ENCODE data around the gene CTSC.
"Not testable (repeated sequence)": the region's sequence is repeated elsewhere in the genome, so short reads cannot be mapped to it uniquely, and the experiment has no call there.

CTSC gene

DNA sequence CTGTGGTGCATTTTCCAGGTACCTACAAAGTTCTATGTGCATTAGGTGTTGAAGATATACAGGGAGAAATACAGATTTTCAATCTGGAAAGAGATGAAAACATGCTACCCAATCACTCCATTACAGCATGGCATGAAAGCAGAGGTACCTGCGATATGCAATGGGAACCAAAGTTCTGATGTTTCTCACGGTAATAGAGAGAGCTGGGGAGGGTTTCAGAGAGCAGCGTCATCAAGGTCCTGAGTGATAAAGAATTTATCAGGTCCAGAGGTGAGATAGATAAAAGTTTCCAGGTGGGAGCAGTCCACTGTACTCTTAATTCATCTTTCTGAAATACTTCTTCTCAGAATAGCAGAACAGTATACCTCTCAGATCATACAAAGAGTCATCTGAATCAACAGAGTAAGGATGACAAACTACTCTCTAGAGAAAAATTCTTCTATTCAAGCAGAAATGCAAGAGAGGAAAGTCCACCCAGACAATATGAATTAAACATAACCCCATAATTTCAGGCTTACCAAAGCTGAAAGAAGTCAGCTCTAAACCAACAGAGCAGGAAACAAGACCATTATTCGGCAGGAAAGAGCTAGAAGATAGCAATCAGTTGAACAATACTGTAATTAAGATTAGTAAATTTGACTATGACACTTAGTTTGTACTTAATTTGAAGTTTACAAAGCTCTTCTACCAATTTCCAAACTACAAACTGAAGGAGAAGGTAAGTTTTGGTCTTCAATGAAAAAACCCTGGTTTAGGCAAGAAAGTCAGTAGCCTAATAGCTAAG lies 12.8 kb downstream of the CTSC start:
- in situ Hi-C loops (cut with MboI; ENCODE audit: low pct_unique_long_range_greater_than_20kb, low sequenced_read_pairs) = no loop called here
- no peak for DNase-seq

GRCh38 chr11:88322881-88323280 lies 14.7 kb downstream of the CTSC start:
- DNase-seq; in situ Hi-C loops (cut with MboI; ENCODE audit: low pct_unique_long_range_greater_than_20kb, low sequenced_read_pairs): not testable (repeated sequence)

DNA sequence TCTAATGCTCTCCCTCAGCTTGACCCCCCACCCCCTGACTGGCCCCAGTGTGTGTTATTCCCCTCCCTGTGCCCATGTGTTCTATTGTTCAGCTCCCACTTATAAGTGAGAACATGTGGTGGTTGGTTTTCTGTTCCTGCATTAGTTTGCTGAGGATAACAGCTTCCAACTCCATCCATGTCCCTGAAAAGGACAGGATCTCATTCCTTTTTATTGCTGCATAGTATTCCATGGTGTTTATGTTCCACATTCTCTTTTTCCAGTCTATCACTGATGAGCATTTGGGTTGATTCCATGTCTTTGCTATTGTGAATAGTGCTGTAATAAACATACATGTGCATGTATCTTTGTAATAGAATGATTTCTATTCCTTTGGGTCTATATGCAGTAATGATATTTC lies 16.1 kb downstream of the CTSC start:
- in situ Hi-C loops (cut with MboI; ENCODE audit: low pct_unique_long_range_greater_than_20kb, low sequenced_read_pairs); DNase-seq: not testable (repeated sequence)

DNA sequence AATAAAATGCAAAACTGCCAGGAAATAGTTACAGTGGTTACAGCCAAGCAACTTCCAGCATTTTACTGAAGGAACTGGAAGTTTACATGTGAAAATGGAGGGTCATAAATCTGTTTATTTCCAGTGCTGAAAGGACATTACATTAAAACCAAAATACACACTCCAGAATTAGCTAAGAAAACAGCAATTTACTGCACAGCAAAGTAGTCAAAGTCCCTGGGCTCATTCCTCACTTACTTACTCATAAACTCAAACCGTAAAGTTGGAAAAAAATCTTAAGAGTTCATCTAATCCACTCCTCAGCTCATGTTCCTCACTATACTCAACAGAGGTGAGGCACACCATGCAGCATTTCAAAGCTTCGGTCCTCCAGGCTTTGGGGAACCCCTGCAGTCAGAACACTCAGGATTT lies 17.4 kb downstream of the CTSC start:
- DNase-seq = no peak
- in situ Hi-C loops (cut with MboI; ENCODE audit: low pct_unique_long_range_greater_than_20kb, low sequenced_read_pairs) = no loop called here

DNA sequence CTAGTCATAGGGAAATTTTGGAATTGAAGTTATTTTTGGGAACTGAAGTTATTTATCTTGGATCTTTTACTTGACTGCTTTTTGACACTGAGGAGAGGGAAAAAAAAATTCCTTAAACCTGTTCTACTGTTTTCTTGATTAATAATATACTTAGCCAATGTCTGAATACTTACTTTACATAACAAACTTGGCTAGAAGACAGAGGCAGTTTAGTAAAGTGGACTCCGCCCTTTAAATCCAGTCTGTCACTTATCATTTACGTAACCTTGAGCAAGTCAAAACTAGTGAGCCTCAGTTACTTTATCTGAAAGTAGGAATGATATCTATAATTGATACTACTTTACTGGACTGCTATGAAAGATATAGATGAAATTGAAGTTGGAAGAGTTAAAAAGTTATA lies 19.5 kb downstream of the CTSC start:
- in situ Hi-C loops (cut with MboI; ENCODE audit: low pct_unique_long_range_greater_than_20kb, low sequenced_read_pairs) = no loop called here
- no peak for DNase-seq

DNA sequence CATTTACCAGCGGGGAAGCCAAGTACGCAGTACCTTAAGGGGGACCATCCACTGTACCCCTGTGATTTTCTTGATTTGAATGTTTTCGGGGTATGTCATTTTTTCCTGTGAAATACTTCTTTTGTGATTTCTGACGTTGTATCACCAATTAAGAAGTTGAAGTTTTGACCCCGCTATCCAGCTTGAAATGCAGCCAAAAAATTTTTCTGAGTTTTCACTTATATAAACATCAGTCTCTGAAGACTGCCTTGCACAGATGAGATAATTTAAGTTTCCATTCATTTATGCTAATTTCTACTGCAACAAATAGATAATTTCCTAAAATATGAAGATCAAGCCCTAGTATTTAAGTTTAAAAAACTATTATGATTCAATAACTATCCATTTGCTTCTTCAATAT lies 20.0 kb downstream of the CTSC start:
- no peak for DNase-seq
- in situ Hi-C loops (cut with MboI; ENCODE audit: low pct_unique_long_range_greater_than_20kb, low sequenced_read_pairs) = no loop called here

DNA sequence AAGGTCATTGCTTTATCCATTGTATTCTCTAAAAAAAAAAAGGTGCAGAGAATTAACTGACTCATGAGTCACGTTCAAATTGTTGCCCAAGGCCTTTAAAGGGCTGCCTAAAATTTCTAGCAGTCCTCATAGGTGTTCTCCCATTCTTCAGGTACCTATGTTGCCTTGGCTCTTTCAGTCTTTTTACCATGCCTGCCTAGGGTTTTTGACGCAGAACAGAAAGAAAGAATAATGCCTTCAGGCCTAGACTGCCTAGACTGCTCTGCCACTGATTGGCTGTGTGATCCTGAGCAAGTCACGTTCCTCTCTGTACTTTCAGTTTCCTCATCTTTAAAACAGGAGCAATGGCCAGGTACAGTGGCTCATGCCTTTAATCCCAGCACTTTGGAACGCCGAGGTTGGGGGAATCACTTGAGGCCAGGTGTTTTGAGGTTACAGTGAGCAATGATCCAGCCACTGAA lies 21.5 kb downstream of the CTSC start:
- DNase-seq = no peak
- in situ Hi-C loops (cut with MboI; ENCODE audit: low pct_unique_long_range_greater_than_20kb, low sequenced_read_pairs) = no loop called here

DNA sequence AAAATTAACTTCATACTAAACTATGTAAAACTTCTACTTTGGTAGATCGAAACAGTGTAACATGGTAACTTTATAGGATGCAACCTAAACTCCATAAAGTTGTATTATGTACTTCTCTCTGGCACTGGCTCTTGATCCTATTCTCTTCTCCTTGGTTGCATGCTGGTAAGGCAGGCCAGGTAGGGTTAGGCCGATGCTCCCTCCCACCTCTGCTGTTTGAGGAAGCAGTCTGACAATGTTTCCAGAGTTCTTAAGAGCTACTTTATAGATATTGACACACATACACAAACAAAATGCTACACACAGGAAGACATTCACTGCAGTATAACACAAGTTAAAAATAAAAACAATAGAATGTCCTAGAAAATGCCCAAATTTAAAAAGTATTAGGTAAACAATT lies 22.5 kb downstream of the CTSC start:
- DNase-seq = no peak
- in situ Hi-C loops (cut with MboI; ENCODE audit: low pct_unique_long_range_greater_than_20kb, low sequenced_read_pairs) = no loop called here

GRCh38 chr11:88313441-88313840 lies 24.1 kb downstream of the CTSC start:
- DNase-seq = no peak
- in situ Hi-C loops (cut with MboI; ENCODE audit: low pct_unique_long_range_greater_than_20kb, low sequenced_read_pairs) = no loop called here

DNA sequence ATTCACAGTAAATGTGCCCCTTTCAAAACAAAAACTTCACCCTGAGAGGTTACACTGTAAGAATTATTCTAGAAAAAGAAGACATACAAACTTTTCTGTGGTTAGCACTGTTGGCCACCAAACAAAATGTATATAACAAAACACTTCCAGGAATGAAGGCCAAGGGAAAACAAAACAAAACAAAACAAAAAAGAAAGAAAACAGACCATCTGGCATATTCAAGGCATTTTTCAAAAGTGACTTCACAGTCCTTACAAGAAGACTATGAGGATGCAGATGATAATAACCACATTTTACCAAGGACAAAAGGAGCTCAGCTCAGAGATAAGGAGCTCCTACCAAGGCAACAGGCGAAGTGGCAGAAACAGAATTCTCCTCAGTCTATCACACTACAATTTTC lies 24.9 kb downstream of the CTSC start:
- in situ Hi-C loops (cut with MboI; ENCODE audit: low pct_unique_long_range_greater_than_20kb, low sequenced_read_pairs) = no loop called here
- no peak for DNase-seq

GRCh38 chr11:88310246-88310645 lies 27.3 kb downstream of the CTSC start:
- in situ Hi-C loops (cut with MboI; ENCODE audit: low pct_unique_long_range_greater_than_20kb, low sequenced_read_pairs) = no loop called here
- DNase-seq = no peak

GRCh38 chr11:88308576-88308975 lies 29.0 kb downstream of the CTSC start:
- in situ Hi-C loops (cut with MboI; ENCODE audit: low pct_unique_long_range_greater_than_20kb, low sequenced_read_pairs) = no loop called here
- no peak for DNase-seq

DNA sequence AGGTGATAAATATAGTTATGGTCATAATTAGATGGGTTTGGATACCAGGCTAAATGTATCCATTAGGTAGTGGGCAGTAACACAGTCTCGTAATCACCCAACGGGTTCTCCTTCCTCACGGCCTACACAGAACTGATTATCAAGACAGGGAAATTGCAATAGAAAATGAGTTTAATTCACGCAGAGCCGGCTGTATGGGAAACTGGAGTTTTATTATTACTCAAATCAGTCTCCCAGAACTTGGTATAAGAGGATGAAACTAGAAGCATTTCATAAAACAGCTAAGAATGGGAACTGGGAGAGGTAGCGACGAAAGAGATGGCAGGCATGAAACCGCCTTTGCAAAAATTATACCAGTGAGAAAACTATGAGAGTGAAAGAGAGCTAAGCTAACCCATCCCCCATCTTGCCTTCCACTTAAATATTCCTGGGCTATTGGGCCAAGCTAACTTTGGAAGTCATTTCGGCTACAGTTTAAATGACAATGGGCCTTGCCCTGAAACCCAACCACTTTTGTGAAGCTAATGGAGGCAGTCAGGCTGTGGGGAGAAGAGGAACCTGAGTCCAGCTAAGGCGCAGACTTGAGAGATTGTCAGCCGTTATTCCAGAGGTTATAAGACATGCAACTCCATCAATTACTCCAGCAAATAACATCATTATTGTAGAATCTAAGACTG lies 29.6 kb downstream of the CTSC start:
- no peak for DNase-seq
- in situ Hi-C loops (cut with MboI; ENCODE audit: low pct_unique_long_range_greater_than_20kb, low sequenced_read_pairs) = no loop called here

DNA sequence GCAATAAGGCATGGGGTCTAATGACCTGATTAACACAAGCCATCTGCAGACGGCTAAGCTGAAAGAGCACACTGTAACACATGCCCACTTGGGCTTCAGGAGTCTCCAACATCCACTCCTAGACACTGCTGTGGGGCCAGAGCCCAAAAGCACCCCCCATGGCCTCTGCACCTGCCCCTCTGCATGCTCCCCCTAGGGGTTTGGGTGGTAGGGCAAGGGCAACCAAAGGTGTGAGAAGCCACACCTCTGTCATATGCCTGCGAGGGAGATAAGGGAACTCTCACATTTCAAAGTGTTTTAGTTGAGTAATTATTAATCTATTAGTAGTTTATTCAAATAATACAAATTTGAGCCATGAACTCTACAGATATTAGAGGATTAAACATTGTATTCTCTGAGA lies 30.8 kb downstream of the CTSC start:
- in situ Hi-C loops (cut with MboI; ENCODE audit: low pct_unique_long_range_greater_than_20kb, low sequenced_read_pairs) = no loop called here

DNA sequence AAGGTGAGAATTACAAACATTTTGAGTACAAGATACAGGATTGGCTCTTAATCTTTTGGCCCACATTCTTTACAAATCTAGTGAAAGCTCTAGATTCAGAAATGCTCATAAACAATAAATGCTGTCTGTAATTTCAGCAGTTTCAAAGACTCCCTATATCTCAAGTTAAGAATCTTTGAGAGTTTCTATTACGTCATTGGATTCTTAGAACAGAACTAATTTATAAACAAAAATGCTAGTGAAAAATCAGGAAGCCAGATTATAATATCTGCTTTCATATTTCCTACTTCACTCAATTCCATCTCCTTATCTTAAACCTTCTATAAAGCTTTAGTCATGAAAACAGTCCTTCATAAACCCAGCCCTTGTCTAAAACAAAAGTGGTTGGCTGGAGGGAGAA lies 32.1 kb downstream of the CTSC start:
- in situ Hi-C loops (cut with MboI; ENCODE audit: low pct_unique_long_range_greater_than_20kb, low sequenced_read_pairs) = no loop called here
- DNase-seq = no peak

More for the DNA sequence above, 30.8 kb downstream of the CTSC start:
- DNase-seq = no peak

DNA sequence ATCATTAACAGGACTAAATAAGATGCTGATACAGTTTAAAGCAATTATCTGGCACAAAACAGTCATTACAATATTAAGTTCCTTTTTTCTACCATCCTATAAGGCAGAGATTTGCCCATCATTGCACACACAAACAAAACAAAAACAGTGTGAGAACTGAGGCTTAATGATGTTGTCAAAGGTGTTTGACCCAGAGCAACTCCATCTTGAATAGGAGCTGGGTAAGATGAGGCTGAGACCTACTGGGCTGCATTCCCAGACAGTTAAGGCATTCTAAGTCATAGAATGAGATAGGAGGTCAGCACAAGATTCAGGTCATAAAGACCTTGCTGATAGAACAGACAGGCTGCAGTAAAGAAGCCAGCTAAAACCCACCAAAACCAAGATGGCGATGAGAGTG lies 33.2 kb downstream of the CTSC start:
- in situ Hi-C loops (cut with MboI; ENCODE audit: low pct_unique_long_range_greater_than_20kb, low sequenced_read_pairs) = no loop called here
- no peak for DNase-seq

- in situ Hi-C loops (cut with MboI; ENCODE audit: low pct_unique_long_range_greater_than_20kb, low sequenced_read_pairs) = no loop called here
- no peak for DNase-seq
These were observed 34.5 kb downstream of the CTSC start for GRCh38 chr11:88303037-88303436.

DNA sequence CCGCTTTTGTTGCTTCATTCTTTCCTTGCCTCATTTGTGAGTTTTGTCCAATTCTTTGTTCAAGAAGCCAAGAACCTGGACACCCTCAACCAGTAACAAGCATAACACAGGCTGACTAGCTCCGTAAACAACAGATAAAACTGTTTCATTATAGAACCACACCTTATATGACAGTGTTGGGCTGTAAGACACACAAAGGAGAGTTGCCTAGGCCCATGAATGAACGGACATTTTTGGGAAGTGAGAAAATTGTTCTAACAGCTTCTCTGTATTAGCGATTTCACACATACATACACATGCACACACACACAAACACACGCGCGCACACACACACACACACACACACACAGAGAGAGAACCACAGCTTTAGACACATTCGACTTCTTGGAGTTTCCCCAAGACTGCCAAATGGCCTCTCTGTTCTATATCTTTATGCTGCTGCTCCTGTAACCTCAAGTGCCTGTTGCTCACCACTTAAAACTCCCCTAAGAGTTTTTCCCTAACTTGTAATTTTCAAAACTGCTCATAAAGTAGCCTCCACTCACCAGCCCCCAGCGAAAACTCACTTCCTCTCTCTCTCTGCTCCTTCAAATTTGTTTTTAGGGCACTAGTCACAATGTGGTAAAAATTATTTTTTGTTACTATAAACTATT lies 35.9 kb downstream of the CTSC start:
- in situ Hi-C loops (cut with MboI; ENCODE audit: low pct_unique_long_range_greater_than_20kb, low sequenced_read_pairs) = no loop called here
- no peak for DNase-seq

GRCh38 chr11:88300888-88301487 lies 36.5 kb downstream of the CTSC start:
- in situ Hi-C loops (cut with MboI; ENCODE audit: low pct_unique_long_range_greater_than_20kb, low sequenced_read_pairs) = no loop called here
- DNase-seq = no peak

- in situ Hi-C loops (cut with MboI; ENCODE audit: low pct_unique_long_range_greater_than_20kb, low sequenced_read_pairs) = no loop called here
- no peak for DNase-seq
These were observed 39.7 kb downstream of the CTSC start for GRCh38 chr11:88297863-88298262.

Data from KBM-7 (cell line).